ENCODE results near the gene ALDOA.
A peak's percentile ranks its signal among the peaks of the same experiment; 100 is the strongest.

The ALDOA gene

DNA sequence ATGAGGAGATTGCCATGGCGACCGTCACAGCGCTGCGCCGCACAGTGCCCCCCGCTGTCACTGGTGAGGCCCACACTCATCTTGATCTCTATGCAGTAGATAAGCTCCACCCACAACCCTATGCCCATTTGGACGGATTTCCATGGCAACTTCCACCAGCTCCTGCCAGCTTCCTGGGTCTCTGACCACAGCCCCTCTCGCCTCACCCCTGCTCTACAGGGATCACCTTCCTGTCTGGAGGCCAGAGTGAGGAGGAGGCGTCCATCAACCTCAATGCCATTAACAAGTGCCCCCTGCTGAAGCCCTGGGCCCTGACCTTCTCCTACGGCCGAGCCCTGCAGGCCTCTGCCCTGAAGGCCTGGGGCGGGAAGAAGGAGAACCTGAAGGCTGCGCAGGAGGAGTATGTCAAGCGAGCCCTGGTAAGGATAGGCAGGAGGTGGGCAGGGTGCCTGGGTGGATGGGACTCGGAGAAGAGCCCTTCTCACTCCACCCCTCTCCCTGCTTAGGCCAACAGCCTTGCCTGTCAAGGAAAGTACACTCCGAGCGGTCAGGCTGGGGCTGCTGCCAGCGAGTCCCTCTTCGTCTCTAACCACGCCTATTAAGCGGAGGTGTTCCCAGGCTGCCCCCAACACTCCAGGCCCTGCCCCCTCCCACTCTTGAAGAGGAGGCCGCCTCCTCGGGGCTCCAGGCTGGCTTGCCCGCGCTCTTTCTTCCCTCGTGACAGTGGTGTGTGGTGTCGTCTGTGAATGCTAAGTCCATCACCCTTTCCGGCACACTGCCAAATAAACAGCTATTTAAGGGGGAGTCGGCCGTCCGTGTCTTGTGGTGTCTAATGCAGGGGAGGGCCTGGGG is 4.3 kb downstream of the ALDOA start:
- DNase-seq (ENCODE audit: low read depth) = no peak

DNA sequence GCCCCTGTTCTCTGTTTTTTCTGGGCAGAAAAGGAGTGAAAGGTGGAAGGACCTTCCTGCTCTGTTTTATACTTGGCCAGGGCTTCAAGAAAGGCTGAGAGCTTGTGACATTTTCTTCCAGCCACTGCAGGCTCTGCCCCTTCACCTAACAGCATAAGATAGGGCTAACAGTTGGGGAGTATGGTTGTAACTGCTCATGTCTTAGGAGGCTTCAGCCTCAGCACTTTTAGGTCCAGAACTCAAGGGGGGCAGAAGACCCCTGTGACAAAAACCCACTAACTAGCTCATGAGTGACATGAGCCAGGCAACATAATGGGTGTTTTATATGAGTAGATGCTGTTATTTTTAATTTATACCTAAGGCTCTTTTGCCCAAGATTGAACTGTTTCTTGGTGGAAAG is 4.9 kb downstream of the ALDOA start:
- no peak for DNase-seq (ENCODE audit: low read depth)

DNA sequence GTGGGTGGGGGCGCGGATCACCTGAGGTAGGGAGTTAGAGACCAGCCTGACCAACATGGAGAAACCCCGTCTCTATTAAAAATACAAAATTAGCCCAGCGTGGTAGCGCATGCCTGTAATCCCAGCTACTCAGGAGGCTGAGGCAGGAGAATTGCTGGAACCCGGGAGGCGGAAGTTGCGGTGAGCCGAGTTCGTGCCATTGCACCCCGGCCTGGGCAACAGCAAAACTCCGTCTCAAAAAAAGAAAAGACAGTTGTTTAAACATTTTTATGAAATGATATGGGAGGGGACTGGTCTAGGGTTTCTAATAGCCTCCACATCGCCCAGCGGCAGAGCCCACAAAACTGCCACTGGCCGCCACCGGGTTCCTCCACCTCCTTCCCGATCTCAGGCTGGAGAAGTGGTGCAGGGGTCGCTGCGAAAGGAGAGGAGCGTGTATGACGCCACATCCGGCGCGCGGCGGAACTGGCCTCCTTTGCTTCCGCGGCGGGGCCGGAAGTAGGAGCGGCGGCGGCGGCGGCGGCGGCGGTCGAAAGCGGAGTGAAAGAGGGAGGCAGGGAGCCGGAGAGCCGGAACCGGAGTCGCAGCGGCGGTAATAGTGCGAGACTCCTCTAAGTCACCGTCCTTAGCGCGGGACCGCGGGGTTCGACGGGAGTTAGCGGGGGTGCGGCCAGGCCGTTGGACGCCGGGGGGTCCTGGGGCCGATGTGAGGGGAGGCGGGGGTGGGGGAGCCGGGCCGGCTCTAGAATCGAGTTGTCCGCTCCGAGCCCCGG is 10.1 kb downstream of the ALDOA start, which contains the start of gene PPP4C:
PPP4C (plus strand) TSS at position 492 of the 773 bp plus-strand sequence. CDS start 384 bp downstream, outside the sequence.
- peak; percentile 81 for DNase-seq (ENCODE audit: low read depth)

DNA sequence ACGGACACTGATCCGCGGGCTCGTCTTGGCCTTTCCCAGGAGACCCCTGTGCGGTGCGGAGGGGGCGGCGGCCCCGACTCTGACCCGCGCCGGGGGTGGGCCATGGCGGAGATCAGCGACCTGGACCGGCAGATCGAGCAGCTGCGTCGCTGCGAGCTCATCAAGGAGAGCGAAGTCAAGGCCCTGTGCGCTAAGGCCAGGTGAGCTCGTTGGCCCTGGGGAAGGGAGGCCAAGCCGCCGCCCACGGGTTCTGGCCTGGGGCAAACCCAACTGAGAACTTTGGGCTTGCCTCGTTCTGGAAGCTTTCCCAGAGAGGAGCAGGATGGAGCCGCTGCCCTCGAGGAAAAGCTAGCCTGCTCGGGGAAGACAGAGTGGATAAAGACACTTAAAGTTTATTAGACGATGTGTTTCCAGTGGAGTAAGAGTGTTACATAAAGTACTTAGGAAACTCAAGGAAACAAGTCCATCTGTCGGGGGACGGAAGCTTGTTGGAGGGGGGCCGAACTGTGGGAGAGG is 10.8 kb downstream of the ALDOA start:
- no peak for DNase-seq (ENCODE audit: low read depth)

DNA sequence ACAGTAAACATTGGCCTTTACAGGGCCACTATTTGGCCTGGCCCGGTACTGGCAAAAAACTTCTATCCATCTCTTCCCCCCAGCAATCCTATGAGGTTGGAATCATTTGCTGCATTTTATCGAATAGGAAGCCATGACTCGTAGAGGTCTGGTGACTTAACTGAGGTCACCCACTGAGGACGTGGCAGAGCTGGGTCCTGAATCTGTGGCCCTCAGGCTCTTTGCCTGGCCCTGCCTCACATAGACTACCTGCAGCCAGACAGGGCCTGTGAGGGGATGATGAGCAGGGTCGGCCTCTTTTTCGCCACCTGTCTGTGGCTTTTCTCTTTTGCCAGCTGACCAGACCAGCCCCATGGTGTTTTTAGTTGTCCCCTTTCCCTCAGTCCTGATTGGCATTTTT is 12.1 kb downstream of the ALDOA start:
- DNase-seq (ENCODE audit: low read depth) = no peak

DNA sequence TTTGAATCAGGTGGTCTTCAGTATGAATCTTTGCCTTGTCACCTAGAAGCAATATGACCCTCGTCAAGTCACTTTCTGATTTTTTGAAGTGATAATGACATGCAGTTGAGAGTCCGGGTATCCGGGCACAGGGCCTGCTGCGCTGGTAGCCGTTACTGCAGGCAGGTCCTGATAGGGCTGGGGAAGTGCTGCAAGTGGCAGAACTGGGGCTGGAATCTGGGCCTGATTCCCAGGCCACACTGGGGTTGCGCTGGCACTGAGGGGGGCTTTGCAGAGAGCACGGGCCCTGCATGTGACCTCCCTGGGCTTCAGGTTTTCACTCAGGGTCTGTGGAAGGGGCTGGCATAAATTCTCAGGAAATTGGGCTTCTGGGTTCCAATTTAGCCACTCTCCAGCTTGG is 13.2 kb downstream of the ALDOA start:
- no peak for DNase-seq (ENCODE audit: low read depth)

DNA sequence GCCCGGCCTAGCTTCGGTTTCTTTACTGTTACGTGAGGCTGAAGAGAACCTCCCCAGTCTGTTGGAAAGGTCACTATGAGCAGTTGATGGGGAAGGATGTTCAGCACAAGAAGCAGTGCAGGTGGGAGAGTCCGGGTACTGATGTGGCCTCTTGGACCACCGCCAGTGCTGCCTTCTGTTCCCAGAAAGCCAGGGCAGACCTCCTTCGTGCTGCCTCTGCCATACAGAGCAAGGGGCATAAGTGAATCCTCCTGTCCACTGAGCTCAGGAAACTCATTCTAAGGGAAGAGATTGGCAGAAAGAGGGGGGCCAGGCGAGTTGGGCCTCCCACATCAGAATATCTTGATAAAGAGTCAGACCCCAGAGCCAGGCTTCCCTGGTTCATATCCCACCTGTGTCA is 13.9 kb downstream of the ALDOA start:
- DNase-seq (ENCODE audit: low read depth) = no peak

DNA sequence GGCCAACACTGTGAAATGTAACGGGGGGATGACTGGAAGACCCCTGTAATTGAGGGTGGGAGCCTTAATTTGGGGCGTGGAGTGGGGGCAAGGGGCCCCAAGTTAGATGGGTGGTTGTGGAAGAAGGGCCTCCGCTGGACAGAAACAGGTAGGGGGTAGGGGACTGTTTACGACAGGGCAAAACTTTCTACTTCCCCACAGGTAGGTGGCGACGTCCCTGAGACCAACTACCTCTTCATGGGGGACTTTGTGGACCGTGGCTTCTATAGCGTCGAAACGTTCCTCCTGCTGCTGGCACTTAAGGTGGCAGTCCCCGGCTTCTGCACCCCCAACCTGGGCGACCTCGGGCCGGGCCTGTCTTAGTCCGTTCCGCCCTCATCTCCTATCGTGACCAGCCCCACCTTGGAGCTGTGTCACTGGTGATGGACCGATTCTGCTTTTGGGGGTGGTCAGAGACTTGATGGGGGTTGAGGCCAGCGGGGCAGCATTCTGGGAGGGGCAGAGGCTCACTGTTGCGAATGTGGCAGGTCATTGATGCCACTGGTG is 17.1 kb downstream of the ALDOA start:
- no peak for DNase-seq (ENCODE audit: low read depth)

DNA sequence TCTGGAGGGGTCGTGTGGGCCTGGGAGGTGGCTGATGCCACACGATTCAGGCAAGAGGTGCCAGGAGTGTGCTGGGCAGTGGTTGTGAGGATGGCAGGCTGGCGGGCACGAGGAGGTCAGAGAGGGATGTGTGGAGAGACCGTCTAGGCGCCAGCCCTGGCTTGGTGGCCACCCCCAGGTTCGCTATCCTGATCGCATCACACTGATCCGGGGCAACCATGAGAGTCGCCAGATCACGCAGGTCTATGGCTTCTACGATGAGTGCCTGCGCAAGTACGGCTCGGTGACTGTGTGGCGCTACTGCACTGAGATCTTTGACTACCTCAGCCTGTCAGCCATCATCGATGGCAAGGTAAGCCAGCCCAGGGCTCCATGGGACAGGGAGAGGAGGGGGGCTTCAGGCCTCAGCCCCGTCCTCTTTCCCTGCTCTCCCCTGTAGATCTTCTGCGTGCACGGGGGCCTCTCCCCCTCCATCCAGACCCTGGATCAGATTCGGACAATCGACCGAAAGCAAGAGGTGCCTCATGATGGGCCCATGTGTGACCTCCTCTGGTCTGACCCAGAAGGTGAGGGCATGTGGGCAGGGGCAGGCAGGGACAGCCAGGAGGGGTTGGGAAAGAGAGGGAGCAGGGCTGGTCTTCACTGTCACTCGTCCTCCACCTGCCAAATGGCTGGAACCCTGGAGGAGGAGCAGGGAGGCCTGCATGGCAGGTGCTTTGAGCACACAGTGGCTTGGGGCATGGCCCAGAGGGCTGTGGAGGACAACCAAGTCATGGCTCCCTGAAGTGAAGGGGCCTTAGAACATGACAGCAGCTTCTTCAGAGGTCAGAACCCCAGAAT is 17.9 kb downstream of the ALDOA start:
- DNase-seq (ENCODE audit: low read depth) = no peak

DNA sequence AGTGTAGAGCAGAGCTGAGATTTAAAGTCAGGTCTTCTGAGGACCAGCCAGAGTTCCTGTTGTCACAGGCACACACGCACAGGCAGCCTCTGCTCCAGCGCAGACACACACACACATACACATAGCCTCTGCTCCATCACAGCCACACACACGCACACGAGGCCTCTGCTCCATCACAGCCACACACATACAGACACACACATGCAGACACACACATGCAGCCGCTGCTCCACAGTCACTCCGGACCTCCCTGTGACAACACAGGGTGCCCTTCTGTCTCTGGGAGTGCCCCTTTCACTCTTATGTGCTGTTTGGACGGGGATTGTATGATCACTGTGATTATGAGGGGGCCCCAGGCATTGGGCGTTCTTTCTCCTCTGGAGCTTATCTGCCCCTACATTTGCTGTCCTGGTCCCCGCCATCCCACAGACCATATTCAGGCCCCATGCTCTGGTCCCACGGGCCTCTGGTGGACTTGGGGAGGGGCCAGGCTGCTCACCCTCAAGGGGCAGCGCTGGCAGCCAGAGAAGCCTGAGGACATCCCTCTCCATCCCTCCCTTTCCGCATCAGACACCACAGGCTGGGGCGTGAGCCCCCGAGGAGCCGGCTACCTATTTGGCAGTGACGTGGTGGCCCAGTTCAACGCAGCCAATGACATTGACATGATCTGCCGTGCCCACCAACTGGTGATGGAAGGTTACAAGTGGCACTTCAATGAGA is 18.7 kb downstream of the ALDOA start:
- DNase-seq (ENCODE audit: low read depth) = no peak

DNA sequence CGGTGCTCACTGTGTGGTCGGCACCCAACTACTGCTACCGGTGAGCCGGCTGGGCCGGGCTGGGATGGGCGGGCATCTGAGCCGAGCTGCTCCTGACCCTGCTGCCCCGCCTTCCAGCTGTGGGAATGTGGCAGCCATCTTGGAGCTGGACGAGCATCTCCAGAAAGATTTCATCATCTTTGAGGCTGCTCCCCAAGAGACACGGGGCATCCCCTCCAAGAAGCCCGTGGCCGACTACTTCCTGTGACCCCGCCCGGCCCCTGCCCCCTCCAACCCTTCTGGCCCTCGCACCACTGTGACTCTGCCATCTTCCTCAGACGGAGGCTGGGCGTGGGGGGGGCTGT is 19.2 kb downstream of the ALDOA start:
- no peak for DNase-seq (ENCODE audit: low read depth)

DNA sequence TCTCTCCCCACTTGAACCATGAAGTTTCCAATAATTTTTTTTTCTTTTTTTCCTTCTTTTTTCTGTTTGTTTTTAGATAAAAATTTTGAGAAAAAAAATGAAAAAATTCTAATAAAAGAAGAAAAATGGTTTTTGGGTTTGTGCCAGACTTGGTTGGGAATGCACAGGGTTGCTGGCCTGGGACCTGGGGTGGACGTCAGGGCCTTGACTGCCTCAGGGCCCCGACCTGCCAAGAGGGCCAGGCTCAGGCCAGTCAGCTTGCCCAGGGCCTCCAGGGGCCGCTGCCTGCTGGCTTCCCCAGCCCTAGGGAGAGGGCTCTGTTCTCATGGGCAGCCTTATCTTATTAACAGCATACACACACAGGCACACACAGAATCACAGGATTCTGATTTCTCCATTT is 19.7 kb downstream of the ALDOA start:
- no peak for DNase-seq (ENCODE audit: low read depth)

DNA sequence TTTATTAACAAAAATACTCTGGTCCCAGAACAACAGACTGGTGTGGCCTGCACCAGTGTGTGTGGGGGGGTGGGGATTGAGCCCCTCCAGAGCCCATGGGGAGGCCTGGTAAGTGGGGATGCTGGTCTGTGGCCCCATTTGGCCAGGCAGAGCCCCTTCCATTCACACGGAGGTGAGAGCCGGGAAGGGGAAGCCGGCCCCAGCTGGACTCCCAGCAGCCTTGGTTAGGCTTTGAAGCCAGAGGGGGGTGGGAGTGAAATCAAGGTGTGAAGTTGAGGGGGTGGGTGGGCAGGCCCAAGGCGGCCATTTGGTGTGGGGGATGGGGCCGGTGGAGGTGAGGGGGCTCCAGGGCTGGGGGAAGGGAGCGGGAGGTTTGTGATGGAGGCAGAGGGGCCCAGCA is 20.3 kb downstream of the ALDOA start:
- DNase-seq (ENCODE audit: low read depth) = no peak

DNA sequence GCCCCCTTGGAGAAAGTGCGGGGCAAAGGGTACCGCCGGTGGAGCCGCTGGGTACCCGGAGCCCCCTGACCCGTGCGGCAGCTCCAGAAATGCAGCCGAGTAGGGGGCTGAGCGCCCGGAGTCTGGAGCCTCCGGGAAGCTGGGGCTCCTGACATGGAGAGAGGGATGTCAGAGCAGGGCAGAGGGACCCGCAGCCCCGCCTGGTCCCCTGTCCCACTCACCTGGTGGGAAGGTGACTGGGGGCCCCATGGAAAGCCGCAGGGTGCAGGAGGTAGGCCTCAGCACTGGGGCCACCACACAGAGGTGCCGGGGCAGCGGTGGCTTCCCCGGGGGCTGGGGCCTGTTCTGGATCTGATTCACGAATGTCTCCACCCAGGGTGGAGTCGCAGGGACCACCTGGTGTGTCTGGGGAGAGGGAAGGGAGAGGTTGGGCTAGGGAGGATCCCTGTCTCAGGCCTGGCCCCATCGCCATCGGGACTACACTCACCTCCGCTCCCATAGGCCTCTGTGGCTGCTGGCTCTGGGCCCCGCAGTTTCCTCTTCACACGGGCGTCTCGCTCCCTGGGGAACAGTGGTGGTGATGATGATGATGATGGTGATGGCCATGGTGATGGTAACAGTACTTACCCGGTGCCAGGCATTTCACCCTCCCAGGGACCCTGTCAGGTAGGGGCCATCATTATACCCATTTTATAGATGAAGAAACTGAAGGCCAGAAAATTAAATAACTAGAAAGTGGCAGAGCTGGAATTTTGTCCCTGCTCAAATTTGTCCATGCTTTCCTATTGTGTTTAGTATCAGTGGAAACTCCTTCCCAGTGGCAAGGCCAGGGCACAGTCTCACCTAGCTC is 21.0 kb downstream of the ALDOA start:
- no peak for DNase-seq (ENCODE audit: low read depth)

DNA sequence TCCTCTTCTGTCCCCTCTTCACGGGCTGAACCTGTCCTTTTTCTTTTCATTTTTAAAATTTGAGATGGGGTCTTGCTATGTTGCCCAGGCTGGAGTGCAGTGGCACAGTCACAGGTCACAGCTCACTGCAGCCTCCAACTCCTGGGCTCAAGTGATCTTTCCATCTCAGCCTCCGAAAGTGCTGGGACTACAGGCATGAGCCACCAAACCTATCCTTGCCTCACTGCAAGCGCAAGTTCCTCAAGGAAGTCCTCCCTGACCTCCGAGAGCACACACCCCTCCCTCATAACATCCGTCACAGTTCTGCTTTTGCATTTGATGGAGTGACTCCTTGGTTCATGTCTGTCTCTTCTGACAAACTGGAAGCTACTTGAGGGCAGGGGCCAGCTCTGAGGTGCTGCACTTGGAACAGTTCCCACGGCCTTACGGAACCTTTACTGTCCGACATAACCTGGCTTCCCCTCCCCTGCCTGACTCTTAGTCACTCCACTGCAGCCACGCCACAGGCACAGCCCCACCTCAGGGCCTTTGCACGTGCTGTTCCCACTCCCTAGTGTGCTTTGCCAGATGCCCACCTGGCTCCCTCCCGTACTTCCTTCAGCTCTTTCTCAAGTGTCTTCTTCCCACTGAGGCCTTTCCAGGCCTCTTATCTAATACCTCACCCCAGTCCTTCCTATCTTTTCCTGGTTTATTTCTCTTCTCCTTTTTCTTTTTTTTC is 21.8 kb downstream of the ALDOA start:
- DNase-seq (ENCODE audit: low read depth) = no peak

DNA sequence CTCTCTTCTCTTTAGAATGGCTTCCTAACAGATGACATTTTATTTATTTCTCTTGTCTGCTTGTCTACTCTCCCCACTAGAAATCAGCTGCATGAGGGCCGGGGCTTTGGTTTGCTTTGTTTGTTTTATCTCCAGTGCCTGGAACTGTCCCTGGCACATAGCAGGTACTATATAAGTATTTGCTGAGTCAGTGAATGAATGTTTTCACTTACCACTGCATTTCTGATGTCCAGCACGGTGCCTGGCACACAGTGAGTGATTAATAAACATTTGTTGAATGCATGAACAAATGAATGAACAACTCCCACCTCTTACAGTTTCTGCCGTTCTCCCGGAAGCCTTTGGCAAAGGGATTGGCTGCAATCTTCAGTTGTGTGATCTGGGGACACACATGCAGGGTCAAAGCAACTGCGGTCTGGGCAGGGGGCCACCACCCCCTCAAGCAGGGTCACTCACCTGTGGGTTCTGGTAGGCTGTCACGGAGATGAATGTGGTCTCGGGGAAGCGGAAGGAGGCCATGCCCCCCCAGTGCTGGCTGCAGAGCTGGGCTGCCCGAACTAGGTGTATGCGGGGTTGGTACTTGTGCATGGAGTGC is 22.8 kb downstream of the ALDOA start:
- no peak for DNase-seq (ENCODE audit: low read depth)

DNA sequence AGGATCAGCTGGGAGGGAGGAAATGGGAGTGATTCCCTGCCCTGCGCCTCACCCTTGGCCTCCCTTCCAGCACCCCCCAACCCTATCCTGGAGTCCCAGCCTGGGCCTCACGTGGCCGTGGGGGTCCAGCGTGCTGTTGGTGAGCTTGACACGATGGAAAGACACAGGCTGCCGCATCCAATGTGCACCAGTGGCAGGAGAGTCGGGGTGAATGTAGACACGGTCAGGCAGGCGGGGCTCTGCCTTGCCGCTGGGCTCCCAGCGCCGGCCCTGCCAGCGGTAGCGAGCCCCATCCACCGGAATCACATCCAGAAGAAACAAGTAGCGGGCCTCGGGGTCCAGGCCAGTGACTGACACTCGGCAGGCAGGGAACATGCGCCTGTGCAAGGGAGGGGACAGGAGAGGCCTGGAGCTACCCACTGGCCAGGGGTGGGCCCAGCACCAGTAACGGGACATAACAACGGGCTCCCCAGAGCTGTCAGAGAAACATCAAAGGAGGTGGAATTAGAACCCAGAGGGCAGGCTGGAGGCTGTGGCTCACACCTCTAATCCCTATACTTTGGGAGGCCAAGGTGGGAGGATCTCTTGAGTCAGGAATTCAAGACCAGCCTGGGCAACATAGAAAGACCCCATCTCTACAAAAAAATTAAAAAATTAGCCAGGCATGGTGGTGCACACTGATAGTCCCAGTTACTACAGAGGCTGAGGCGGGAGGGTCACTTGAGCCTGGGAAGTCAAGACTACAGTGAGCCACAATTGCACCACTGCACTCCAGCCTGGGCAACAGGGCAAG is 23.5 kb downstream of the ALDOA start:
- DNase-seq (ENCODE audit: low read depth) = no peak

DNA sequence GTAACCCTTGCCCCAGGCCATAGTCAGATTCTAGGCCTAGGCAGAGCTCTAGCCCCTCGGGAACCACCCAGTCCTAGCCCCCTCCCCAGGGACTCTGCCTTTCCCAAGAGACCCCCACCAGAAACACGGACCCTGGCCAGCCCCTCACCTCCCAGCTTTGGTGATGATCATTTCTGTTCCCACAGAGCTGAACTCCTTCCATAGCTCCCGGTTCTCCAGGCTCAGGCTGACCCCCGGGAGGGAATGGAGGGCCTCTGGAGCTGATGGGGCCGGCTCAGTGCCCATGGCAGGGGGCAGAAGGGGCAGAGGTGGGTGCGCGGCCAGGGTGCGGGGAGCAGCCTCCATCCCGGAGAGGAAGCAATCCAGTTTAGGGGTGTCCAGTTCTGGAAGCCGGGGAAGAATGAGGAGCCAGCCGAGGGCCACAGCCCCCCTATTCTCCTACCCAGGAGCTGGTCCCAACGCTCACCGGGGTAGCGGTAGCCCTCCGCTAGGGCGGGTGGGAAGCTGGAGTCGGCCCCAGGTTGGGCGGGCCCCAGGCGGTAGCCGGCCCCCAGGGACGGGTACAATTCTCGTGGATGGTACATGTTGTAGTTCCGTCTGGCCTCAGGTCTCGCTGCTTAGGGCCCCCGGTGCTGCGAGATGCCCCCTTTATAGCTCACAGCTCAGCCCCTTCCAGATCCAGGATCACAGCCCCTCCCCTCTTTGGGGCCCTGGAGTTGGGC is 25.2 kb downstream of the ALDOA start:
- no peak for DNase-seq (ENCODE audit: low read depth)

All from stimulated activated CD8-positive, alpha-beta memory T cell treated with anti-CD3 and anti-CD28 coated beads, Interleukin-12 subunit alpha, Interleukin-12 subunit beta, amount 100 ng/mL, for 4 hours (primary cell).